ENCODE measurements around the gene PFDN2.

The PFDN2 gene

GRCh38 chr1:161073474-161074121 is 44.2 kb downstream of the PFDN2 start:
- H3K36me3 ChIP-seq (ENCODE audit: control insufficient read depth, insufficient read depth, low read length) = no peaks in the 10 kb centered on the region
- no peak for DNase-seq (ENCODE audit: extremely low read depth, insufficient read length)
- H3K4me3 ChIP-seq (replicated peaks; ENCODE audit: low read depth, low read length) = peak overlapping the region; percentile 37
- H3K27me3 ChIP-seq (replicated peaks; ENCODE audit: control insufficient read depth, insufficient read depth, low read length) = no peaks in the 10 kb centered on the region
- no peak for TF ChIP-seq CTCF (IDR thresholded peaks at IDR 0.05; ENCODE audit: insufficient read depth, low read length, poor library complexity, severe bottlenecking)

- Histone ChIP-seq H3K27me3 (replicated peaks; ENCODE audit: control insufficient read depth, insufficient read depth, low read length) (no peaks in the 10 kb centered on the region), H3K36me3 (ENCODE audit: control insufficient read depth, insufficient read depth, low read length) (no peaks in the 10 kb centered on the region)
- no peak for DNase-seq (ENCODE audit: extremely low read depth, insufficient read length)
Measured at GRCh38 chr1:161072751-161073449, 44.9 kb downstream of the PFDN2 start.

GRCh38 chr1:161071886-161072371 is 45.9 kb downstream of the PFDN2 start:
- no peaks in the 10 kb centered on the region; the same call in 1 of the 2 replicates for H3K36me3 ChIP-seq (ENCODE audit: control insufficient read depth, insufficient read depth, low read length)
- peak; percentile 36 for DNase-seq (ENCODE audit: extremely low read depth, insufficient read length)
- peak; percentile 83 for TF ChIP-seq CTCF (IDR thresholded peaks at IDR 0.05; ENCODE audit: insufficient read depth, low read length, poor library complexity, severe bottlenecking)
- H3K27me3 ChIP-seq (replicated peaks; ENCODE audit: control insufficient read depth, insufficient read depth, low read length) = no peaks in the 10 kb centered on the region
- H3K4me3 ChIP-seq (replicated peaks; ENCODE audit: low read depth, low read length) = no peak overlapping the region

More at GRCh38 chr1:161072751-161073449, 44.9 kb downstream of the PFDN2 start:
- no peak overlapping the region for H3K4me3 ChIP-seq (replicated peaks; ENCODE audit: low read depth, low read length)
- TF ChIP-seq CTCF (IDR thresholded peaks at IDR 0.05; ENCODE audit: insufficient read depth, low read length, poor library complexity, severe bottlenecking) = no peak

GRCh38 chr1:161070761-161071160 is 47.1 kb downstream of the PFDN2 start:
- TF ChIP-seq CTCF (IDR thresholded peaks at IDR 0.05; ENCODE audit: insufficient read depth, low read length, poor library complexity, severe bottlenecking) = no peak
- no peak for DNase-seq (ENCODE audit: extremely low read depth, insufficient read length)
- no peak overlapping the region for H3K4me3 ChIP-seq (replicated peaks; ENCODE audit: low read depth, low read length)
- H3K27me3 ChIP-seq (replicated peaks; ENCODE audit: control insufficient read depth, insufficient read depth, low read length) = no peaks in the 10 kb centered on the region
- no peaks in the 10 kb centered on the region; the same call in none of the 2 replicates for H3K36me3 ChIP-seq (ENCODE audit: control insufficient read depth, insufficient read depth, low read length)

GRCh38 chr1:161069731-161070270 is 48.0 kb downstream of the PFDN2 start, which contains the start of gene ARHGAP30:
TSS of gene ARHGAP30 (minus strand) at chr1:161069891. CDS start at chr1:161069624, 267 bp downstream.
- no peak for TF ChIP-seq CTCF (IDR thresholded peaks at IDR 0.05; ENCODE audit: insufficient read depth, low read length, poor library complexity, severe bottlenecking)
- H3K36me3 ChIP-seq (ENCODE audit: control insufficient read depth, insufficient read depth, low read length) = peaks cover 3% of the 10 kb centered on the region
- no peaks in the 10 kb centered on the region for H3K27me3 ChIP-seq (replicated peaks; ENCODE audit: control insufficient read depth, insufficient read depth, low read length)
- peak; percentile 87 for DNase-seq (ENCODE audit: extremely low read depth, insufficient read length)
- peak within 1 kb of the TSS; percentile 100 for H3K4me3 ChIP-seq (replicated peaks; ENCODE audit: low read depth, low read length)
